H54 (cell line): Measurements from ENCODE around the gene CFAP61.

Experiments
- DNase-seq: peaks from one replicate; pipeline ENCODE4 v3.0.0; 2011; ENCODE audit warnings: low spot score, mixed read lengths; ENCODE audit not compliant: insufficient read length
- FAIRE-seq: peaks from 3 replicates; lab custom pipeline; 2011; peaks lifted over from hg19 to GRCh38; lab: Jason Lieb, UNC
- POLR2A ChIP-seq: IDR thresholded peaks from 2 replicates; pipeline ENCODE4 v1.6.1; 2011; ENCODE audit warnings: low read depth, mild to moderate bottlenecking, low read length

The CFAP61 gene

GRCh38 chr20:20246996-20247633 lies 194.8 kb downstream of the CFAP61 start:
- TF ChIP-seq POLR2A = no peak
- DNase-seq (no peak), FAIRE-seq (no peak)

DNA sequence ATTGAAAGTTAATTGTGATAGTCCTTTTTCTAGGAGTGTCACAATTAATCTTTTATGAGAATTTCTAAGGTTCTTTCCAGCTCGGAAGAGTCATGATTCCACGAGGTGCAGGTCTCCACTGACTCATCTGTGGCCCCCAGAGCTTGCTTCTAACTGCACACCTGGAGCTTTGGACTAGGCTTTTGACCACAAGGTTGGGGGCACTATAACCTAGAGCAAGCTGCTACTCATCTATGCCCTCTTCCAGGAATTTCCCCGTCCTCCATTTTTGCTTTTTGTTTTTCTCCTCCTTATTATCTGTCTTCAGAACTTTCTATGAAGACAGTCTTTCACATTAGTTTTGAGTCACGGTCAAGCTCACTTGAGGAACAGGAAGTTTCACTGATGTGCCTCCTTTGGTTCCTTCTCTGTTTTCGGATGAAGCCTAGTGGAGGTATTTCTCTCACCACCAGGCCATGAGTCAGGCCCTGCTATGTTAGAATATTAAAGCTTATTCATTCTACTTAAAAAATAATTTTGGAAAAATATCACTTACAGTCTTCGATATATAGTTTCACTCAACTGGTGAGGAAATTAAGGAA lies 196.4 kb downstream of the CFAP61 start:
- no peak for FAIRE-seq
- DNase-seq = no peak
- no peak for TF ChIP-seq POLR2A

DNA sequence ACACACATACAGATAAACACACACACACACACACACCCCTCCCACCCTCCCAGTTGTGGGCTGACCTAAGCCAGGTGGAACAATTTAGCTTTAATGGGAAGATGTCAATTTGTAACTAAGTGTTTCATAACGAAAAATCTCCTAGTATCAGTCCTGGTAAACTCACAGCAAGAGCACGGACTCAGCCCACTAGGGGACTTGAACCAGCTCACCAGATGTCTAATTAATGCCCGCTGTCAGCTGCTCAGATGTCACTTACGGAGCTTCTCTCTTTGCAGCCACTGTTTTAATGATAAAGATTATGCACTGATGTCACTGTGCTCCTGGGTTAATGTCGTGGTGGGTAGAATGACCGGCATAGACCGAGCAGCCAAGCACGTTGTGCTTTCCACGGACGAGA lies 199.0 kb downstream of the CFAP61 start:
- TF ChIP-seq POLR2A = no peak
- FAIRE-seq = no peak
- no peak for DNase-seq

DNA sequence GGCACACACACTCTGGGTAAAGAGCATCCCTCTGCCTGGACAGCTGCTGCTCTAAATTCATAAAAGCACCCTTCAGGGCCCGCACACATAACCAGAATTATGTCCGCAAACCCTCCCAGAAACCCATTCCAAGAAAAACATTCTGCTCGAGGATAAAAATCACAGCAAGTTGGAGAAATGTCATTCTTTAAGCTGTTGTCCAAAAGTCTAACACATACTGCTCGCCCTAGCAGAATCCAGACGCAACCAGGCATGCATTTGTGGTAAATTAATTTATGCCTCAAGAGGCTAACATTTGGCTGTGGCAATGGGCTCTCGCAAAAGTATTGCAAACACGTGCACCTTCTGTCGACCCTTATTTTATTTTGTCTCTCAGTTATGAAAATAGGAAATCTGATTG lies 199.5 kb downstream of the CFAP61 start:
- DNase-seq (no peak), FAIRE-seq (no peak)
- no peak for TF ChIP-seq POLR2A

- no peak for TF ChIP-seq POLR2A
- no peak for DNase-seq
- FAIRE-seq = no peak
These were observed 200.9 kb downstream of the CFAP61 start for GRCh38 chr20:20253039-20253743.

- DNase-seq (no peak), FAIRE-seq (no peak)
- TF ChIP-seq POLR2A = no peak
These were observed 201.5 kb downstream of the CFAP61 start for GRCh38 chr20:20253744-20254330.

- DNase-seq = no peak
- no peak for TF ChIP-seq POLR2A
- no peak for FAIRE-seq
These were observed 202.8 kb downstream of the CFAP61 start for GRCh38 chr20:20255099-20255498.

DNA sequence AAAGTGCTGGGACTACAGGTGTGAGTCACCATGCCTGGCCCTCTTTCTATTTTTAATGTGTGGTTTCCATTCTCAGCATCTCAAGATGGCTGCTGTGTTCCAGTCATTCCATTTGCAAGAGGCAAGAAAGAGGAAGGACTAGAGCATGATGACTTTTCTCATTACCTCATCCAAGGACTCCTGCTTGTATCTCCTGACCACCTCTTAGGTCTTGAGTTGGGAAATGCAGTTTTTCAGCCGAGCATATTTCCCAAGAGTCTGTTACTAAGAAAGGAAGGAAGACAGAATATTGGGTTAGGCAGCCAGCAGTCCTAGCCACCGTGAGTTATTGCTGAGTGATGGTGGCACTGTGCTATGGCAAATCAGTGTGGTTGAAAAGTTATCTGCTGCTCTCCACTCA lies 207.2 kb downstream of the CFAP61 start:
- FAIRE-seq = no peak
- no peak for TF ChIP-seq POLR2A
- DNase-seq = no peak

DNA sequence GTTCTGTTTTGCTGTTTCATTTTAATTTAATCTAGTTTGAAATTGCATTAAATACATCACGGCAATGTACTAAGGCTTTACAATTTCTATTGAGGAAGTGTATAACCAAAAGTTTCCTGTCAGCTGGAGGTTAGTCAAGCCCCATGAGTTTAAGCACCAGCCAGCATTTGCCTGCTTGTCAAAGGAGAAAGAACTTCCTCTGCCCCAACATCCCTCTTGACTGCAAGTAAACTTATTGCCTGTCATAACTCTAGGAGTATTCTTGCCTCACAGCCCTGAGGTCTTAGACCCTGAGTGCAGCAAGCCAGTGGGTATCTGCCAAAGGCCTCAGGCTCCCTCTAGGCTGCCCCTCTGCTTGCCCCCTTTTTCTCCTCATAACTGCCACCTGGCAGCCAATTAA lies 208.8 kb downstream of the CFAP61 start:
- no peak for DNase-seq
- TF ChIP-seq POLR2A = no peak
- no peak for FAIRE-seq

DNA sequence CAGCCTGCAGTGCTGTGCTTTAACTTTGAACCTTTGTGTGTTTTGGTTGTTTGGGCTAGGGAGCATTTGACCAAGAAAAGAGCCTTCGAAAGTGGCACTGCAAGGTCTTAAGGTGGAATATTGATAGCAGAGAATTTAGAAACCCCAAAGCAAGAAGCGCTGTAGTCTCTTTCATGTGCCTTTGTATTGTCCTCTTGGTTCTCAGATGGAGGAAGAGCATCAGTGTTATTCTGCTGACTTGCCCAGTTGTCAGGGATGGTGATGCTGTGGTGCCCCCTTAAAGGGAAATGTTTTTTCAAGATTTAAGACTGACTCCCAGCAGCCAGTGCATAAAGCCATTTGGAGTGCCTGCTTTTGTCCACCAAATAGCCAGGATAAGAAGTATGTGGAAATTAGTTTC lies 212.9 kb downstream of the CFAP61 start:
- TF ChIP-seq POLR2A = no peak
- no peak for DNase-seq
- no peak for FAIRE-seq

DNA sequence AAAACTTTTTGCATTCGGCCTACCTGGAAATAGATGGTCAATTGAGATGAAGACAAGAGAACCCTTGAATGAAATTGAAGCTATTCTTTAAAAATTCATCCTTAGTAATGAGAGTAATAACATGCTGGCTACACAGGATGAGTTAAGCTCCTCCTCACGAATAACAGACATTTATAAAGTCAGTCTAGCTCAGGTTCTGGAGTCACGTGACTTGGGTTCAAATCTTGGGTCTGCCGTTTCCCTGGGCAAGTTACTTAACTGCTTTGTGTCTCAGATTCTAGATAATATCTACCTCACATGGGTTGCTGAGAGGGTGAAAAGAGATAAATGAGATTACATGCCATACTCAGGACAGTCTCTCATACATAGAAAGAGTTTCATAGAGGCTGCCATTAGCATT lies 214.2 kb downstream of the CFAP61 start:
- FAIRE-seq = no peak
- no peak for DNase-seq
- no peak for TF ChIP-seq POLR2A

GRCh38 chr20:20267685-20268370 lies 215.5 kb downstream of the CFAP61 start:
- no peak for FAIRE-seq
- no peak for TF ChIP-seq POLR2A
- no peak for DNase-seq

- FAIRE-seq = no peak
These were observed 218.9 kb downstream of the CFAP61 start for GRCh38 chr20:20271271-20271670.

DNA sequence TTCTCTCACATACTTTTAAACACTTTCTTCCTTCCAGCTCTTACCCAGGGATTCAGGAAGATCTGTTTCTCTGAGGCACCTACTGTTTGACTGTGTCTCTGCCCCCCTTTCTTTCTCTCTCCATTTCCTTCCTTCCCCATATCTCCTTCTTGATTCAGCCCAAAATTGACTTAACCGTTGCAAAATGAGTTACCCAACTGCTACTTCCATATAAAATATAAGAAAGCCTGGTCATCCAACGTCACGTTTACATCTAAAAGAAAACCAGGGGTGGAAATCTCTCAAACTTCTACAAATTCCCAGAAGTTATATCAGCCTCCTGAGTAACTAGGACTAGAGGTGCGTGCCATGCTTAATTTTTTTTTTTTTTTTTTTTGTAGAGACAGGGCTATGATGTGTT lies 220.4 kb downstream of the CFAP61 start:
- FAIRE-seq (no peak), DNase-seq (no peak)
- no peak for TF ChIP-seq POLR2A

More at GRCh38 chr20:20271271-20271670, 218.9 kb downstream of the CFAP61 start:
- no peak for TF ChIP-seq POLR2A
- DNase-seq = no peak

DNA sequence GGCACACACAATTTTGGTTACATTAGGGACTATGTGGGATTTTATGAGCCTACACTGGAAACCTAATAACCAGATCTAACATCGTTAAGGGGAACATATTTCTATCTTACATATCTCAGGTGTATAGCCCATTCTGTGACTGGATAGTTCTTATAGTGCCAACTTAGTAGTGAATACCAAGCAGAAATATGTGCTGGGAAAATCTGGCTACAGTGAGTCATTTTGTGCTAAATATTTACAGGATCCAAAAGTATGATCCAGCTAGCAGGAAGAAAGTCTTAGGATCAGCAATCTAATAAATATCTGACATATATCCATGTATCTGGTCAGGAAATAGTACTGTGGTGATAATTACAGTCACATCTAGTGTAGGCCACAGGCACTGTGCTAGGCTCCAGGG lies 221.0 kb downstream of the CFAP61 start:
- no peak for FAIRE-seq
- TF ChIP-seq POLR2A = no peak
- DNase-seq = no peak
